SK-N-SH treated with all-trans-retinoic acid at 6 μM for 48 hours (cell line): ENCODE results near the gene TRPC6.

ENCODE experiments used
- CSDC2 ChIP-seq: fragments of 250-450 bp; sonication (Bioruptor Pico); IDR thresholded peaks from 2 replicates; pipeline ENCODE4 v1.5.0; 2020; ENCODE audit warnings: mild to moderate bottlenecking, moderate library complexity
- ESRRG ChIP-seq: fragments of 250-450 bp; sonication (Bioruptor Pico); IDR thresholded peaks from 2 replicates; pipeline ENCODE4 v1.6.1; 2021; ENCODE audit warnings: mild to moderate bottlenecking
- RARB ChIP-seq: fragments of 250-450 bp; sonication (Bioruptor Pico); IDR thresholded peaks from 2 replicates; pipeline ENCODE4 v1.8.0; 2021; ENCODE audit warnings: mild to moderate bottlenecking, moderate library complexity
- TOX ChIP-seq: fragments of 250-450 bp; sonication (Bioruptor Pico); IDR thresholded peaks from 2 replicates; pipeline ENCODE4 v1.8.0; 2021; ENCODE audit warnings: mild to moderate bottlenecking, moderate library complexity, borderline replicate concordance
- ZC3H10 ChIP-seq: fragments of 250-450 bp; sonication (Bioruptor Pico); IDR thresholded peaks from 2 replicates; pipeline ENCODE4 v1.5.1; 2021; ENCODE audit warnings: mild to moderate bottlenecking, moderate library complexity
- ZFP3 ChIP-seq: fragments of 250-450 bp; sonication (Bioruptor Pico); IDR thresholded peaks from 2 replicates; pipeline ENCODE4 v1.5.0; 2020; ENCODE audit warnings: mild to moderate bottlenecking, moderate library complexity
- ZFP30 ChIP-seq: fragments of 450-650 bp; formaldehyde crosslinking; IDR thresholded peaks from 2 replicates; pipeline ENCODE4 v1.5.0; 2022; ENCODE audit warnings: mild to moderate bottlenecking, moderate library complexity
- ZNF565 ChIP-seq: fragments of 450-650 bp; formaldehyde crosslinking; conservative IDR thresholded peaks from 2 replicates; pipeline ENCODE4 v1.5.0; 2020; ENCODE audit warnings: low read depth, mild to moderate bottlenecking, moderate library complexity
- TF ChIP-seq, protein P1 (sequence below): fragments of 250-450 bp; sonication (Bioruptor Pico); IDR thresholded peaks from 2 replicates; pipeline ENCODE4 v1.8.0; 2020; ENCODE audit warnings: mild to moderate bottlenecking, moderate library complexity, borderline replicate concordance
- TF ChIP-seq, protein P2 (sequence below): fragments of 250-450 bp; sonication (Bioruptor Pico); IDR thresholded peaks from 2 replicates; pipeline ENCODE4 v1.5.0; 2020; ENCODE audit warnings: mild to moderate bottlenecking, moderate library complexity
- TF ChIP-seq, protein P3 (sequence below): fragments of 250-450 bp; sonication (Bioruptor Pico); IDR thresholded peaks from 2 replicates; pipeline ENCODE4 v1.5.1; 2021; ENCODE audit warnings: mild to moderate bottlenecking, moderate library complexity

DNA sequence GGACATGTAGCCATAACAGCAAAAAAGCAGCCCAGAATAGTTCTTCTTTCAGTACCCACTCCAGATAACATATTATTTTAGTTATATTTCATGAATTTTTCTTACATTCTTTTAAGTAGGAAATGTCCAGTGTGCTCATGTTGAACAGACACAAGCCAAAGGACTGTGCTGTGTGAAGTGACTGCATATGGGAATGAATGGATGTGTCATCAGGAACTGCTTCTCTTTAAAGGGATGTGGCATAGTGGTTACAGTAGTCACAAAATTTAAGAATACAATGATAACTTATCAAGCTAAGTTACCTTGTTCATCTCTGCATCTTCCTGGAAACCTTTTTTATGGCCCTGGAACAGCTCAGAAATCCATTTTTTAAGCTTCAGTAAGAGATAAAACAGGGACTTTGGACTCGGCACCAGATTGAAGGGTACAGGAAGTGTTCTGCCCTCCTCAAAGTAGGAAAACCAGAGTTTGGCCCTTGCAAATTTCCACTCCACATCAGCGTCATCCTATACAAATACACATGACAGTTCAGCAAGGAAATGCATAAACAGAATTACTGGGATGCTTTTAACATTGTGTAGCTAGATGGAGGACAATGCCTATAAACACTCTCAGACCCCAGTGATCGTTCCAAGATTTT, 112.8 kb downstream of the TRPC6 start:
- TF ChIP-seq ZFP30 (CRISPR knock-in tag) (no peak), RARB (CRISPR knock-in tag) (no peak), ZC3H10 (CRISPR knock-in tag) (no peak), ZNF565 (CRISPR knock-in tag) (no peak), CSDC2 (CRISPR knock-in tag) (no peak), TOX (no peak), ZFP3 (CRISPR knock-in tag) (no peak), ESRRG (CRISPR knock-in tag) (no peak)
- TF ChIP-seq, protein P1, sequence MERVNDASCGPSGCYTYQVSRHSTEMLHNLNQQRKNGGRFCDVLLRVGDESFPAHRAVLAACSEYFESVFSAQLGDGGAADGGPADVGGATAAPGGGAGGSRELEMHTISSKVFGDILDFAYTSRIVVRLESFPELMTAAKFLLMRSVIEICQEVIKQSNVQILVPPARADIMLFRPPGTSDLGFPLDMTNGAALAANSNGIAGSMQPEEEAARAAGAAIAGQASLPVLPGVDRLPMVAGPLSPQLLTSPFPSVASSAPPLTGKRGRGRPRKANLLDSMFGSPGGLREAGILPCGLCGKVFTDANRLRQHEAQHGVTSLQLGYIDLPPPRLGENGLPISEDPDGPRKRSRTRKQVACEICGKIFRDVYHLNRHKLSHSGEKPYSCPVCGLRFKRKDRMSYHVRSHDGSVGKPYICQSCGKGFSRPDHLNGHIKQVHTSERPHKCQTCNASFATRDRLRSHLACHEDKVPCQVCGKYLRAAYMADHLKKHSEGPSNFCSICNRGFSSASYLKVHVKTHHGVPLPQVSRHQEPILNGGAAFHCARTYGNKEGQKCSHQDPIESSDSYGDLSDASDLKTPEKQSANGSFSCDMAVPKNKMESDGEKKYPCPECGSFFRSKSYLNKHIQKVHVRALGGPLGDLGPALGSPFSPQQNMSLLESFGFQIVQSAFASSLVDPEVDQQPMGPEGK = no peak
- TF ChIP-seq, protein P2, sequence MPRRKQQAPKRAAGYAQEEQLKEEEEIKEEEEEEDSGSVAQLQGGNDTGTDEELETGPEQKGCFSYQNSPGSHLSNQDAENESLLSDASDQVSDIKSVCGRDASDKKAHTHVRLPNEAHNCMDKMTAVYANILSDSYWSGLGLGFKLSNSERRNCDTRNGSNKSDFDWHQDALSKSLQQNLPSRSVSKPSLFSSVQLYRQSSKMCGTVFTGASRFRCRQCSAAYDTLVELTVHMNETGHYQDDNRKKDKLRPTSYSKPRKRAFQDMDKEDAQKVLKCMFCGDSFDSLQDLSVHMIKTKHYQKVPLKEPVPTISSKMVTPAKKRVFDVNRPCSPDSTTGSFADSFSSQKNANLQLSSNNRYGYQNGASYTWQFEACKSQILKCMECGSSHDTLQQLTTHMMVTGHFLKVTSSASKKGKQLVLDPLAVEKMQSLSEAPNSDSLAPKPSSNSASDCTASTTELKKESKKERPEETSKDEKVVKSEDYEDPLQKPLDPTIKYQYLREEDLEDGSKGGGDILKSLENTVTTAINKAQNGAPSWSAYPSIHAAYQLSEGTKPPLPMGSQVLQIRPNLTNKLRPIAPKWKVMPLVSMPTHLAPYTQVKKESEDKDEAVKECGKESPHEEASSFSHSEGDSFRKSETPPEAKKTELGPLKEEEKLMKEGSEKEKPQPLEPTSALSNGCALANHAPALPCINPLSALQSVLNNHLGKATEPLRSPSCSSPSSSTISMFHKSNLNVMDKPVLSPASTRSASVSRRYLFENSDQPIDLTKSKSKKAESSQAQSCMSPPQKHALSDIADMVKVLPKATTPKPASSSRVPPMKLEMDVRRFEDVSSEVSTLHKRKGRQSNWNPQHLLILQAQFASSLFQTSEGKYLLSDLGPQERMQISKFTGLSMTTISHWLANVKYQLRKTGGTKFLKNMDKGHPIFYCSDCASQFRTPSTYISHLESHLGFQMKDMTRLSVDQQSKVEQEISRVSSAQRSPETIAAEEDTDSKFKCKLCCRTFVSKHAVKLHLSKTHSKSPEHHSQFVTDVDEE (CRISPR knock-in tag) = no peak
- TF ChIP-seq, protein P3, sequence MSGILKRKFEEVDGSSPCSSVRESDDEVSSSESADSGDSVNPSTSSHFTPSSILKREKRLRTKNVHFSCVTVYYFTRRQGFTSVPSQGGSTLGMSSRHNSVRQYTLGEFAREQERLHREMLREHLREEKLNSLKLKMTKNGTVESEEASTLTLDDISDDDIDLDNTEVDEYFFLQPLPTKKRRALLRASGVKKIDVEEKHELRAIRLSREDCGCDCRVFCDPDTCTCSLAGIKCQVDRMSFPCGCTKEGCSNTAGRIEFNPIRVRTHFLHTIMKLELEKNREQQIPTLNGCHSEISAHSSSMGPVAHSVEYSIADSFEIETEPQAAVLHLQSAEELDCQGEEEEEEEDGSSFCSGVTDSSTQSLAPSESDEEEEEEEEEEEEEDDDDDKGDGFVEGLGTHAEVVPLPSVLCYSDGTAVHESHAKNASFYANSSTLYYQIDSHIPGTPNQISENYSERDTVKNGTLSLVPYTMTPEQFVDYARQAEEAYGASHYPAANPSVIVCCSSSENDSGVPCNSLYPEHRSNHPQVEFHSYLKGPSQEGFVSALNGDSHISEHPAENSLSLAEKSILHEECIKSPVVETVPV = no peak
